ENCODE measurements around the gene FUT1. TPM values are rescaled to one million over a fixed set of nuclear protein-coding genes. Genes with fewer than 3 reads are reported as not detected.
"Not testable (repeated sequence)": the region's sequence is repeated elsewhere in the genome, so short reads cannot be mapped to it uniquely, and the experiment has no call there.

The FUT1 gene
- total RNA-seq, 1 donor from 2014 or later = 19.9 TPM

DNA sequence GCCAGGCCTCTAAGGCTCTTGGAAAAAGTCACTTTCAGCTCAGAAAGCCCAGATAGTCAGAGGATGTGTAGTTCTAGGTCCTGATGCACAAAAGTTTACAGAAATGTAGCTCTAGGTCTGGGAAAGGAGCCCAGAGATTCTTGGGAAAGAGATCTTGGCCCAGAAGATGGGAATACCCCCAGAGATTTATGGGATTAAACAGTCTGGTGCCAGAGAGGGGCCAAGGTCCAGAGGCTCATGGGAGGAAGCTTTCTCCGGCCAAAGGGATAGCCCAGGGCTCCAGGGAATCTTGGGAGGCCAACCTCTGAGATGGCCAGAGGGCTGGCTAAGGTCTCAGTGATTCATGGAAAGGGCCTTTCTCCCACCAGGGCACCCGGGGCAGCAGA, 43.2 kb upstream of the FUT1 start:
- intact Hi-C loops (cut with DNase I) = loop anchor here (5.0 kb wide), 1 partner anchor 37 kb away; no protein-coding TSS in a partner anchor
- no peak for ATAC-seq
- no peak for DNase-seq

DNA sequence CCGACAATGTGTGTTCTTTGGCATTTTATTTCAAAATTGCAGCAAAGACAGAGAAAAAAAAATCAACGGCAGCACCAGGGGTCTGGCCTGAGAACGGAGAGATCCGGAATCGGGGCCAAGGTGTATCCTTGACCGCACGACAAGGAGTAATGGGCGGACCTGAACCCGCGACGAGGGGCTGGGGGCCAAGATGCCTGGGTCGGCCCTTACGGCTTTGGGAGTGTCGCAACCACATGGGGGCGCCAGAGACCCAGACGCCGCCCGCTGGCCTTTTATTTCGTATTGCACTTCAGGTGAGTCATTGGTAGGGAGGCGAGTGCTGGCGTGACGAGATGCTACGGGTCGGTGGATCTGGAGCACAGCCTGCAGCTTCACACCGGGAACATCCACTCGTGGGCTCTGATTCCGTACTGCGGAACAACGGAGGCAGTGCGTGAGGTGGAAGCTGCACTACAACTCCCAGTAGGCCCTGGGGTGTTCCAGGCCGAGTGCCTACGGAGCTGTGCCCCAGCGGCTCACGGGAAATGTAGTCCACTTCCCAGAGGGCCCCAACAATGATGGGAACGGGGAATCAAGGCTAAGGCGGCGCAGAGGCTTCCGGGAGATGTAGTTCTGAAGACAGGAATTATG, 42.7 kb upstream of the FUT1 start:
- intact Hi-C loops (cut with DNase I) = loop anchor here (5.0 kb wide), 1 partner anchor 37 kb away; no protein-coding TSS in a partner anchor
- TF ChIP-seq, protein P1, sequence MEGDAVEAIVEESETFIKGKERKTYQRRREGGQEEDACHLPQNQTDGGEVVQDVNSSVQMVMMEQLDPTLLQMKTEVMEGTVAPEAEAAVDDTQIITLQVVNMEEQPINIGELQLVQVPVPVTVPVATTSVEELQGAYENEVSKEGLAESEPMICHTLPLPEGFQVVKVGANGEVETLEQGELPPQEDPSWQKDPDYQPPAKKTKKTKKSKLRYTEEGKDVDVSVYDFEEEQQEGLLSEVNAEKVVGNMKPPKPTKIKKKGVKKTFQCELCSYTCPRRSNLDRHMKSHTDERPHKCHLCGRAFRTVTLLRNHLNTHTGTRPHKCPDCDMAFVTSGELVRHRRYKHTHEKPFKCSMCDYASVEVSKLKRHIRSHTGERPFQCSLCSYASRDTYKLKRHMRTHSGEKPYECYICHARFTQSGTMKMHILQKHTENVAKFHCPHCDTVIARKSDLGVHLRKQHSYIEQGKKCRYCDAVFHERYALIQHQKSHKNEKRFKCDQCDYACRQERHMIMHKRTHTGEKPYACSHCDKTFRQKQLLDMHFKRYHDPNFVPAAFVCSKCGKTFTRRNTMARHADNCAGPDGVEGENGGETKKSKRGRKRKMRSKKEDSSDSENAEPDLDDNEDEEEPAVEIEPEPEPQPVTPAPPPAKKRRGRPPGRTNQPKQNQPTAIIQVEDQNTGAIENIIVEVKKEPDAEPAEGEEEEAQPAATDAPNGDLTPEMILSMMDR (IDR thresholded peaks at IDR 0.05) = peak; percentile 93
- H3K4me3 ChIP-seq = peak overlapping the region; percentile 62
- ATAC-seq = peak; percentile 99
- H3K36me3 ChIP-seq = peaks cover 11% of the 10 kb centered on the region
- peak overlapping the region; percentile 61 for H3K27ac ChIP-seq
- peak; percentile 94 for DNase-seq
- H3K4me1 ChIP-seq = peaks cover 9% of the 10 kb centered on the region
- no peaks in the 10 kb centered on the region for H3K27me3 ChIP-seq
- no peaks in the 10 kb centered on the region for H3K9me3 ChIP-seq

More for the DNA sequence above, 43.2 kb upstream of the FUT1 start:
- H3K27ac ChIP-seq = peak overlapping the region; percentile 61
- peak overlapping the region; percentile 62 for H3K4me3 ChIP-seq
- TF ChIP-seq, protein P1 (IDR thresholded peaks at IDR 0.05) = no peak
- no peaks in the 10 kb centered on the region for H3K27me3 ChIP-seq
- no peaks in the 10 kb centered on the region for H3K9me3 ChIP-seq
- H3K36me3 ChIP-seq = peaks cover 11% of the 10 kb centered on the region
- H3K4me1 ChIP-seq = peaks cover 9% of the 10 kb centered on the region

DNA sequence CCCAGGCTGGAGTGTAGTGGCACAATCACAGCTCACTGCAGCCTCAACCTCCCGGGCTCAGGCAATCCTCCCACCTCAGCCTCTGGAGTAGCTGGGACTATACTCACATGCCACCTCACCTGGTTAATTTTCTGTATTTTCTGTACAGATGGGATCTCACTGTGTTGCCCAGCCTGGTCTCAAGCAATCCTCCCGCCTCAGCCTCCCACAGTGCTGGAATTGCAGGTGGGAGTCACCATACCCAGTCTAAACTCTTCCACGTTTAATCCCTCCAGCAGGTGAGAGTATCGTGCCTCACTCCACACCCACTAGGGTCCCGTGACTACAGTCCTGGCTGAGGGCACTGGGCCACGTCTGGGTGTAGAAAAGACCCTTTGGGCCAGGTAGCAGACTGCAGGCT, 41.9 kb upstream of the FUT1 start:
- intact Hi-C loops (cut with DNase I) = no loop called here
- H3K36me3 ChIP-seq = peaks cover 3% of the 10 kb centered on the region
- DNase-seq (no peak), ATAC-seq (no peak)
- peaks cover 9% of the 10 kb centered on the region for H3K4me1 ChIP-seq
- no peak overlapping the region for H3K27ac ChIP-seq
- H3K27me3 ChIP-seq = no peaks in the 10 kb centered on the region
- H3K9me3 ChIP-seq = no peaks in the 10 kb centered on the region
- TF ChIP-seq, protein P1 (IDR thresholded peaks at IDR 0.05) = no peak
- H3K4me3 ChIP-seq = no peak overlapping the region

DNA sequence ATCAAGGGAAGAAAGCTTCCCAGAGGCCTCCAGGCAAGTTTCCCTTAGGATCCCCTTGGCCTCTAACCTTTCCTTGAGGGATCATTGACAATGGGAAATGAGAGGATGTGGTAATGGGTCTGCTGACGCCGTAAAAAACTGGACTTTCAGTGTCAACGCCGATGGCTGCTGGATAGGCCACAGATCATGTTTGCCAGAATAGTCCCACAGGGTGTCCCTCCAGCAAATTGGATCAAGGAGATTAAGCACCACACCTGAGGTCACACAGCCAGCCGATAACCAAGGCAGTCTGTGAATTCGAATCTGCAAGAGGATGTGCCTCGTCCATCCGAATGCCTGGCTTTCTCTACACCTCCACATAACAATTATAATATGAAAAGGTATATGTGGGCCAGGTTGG, 40.8 kb upstream of the FUT1 start:
- no peak for DNase-seq
- intact Hi-C loops (cut with DNase I) = no loop called here
- no peaks in the 10 kb centered on the region for H3K36me3 ChIP-seq
- H3K9me3 ChIP-seq = no peaks in the 10 kb centered on the region
- TF ChIP-seq, protein P1 (IDR thresholded peaks at IDR 0.05) = no peak
- no peak overlapping the region for H3K4me3 ChIP-seq
- no peak for ATAC-seq
- peaks cover 9% of the 10 kb centered on the region for H3K4me1 ChIP-seq
- H3K27ac ChIP-seq = no peak overlapping the region
- H3K27me3 ChIP-seq = no peaks in the 10 kb centered on the region

DNA sequence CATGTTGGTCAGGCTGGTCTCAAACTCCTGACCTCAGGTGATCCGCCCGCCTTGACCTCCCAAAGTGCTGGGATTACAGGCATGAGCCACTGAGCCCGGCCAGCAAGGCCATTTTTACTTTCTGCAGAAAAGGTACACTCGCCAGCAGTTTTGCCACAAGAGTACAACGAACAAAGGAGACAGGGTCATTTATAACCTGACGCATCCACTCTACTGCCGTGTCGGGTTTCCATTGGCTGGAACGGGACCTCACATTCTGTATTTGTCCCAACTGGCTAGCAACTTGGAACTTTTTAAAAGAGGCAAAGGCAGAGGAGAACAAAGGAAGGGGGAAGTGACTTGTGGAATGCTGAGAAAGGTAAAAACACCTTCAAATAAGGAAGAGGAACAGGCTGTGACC, 34.9 kb upstream of the FUT1 start:
- intact Hi-C loops (cut with DNase I); H3K4me3 ChIP-seq; H3K4me1 ChIP-seq; DNase-seq; H3K27me3 ChIP-seq; H3K27ac ChIP-seq; H3K36me3 ChIP-seq; H3K9me3 ChIP-seq; ATAC-seq: not testable (repeated sequence)

DNA sequence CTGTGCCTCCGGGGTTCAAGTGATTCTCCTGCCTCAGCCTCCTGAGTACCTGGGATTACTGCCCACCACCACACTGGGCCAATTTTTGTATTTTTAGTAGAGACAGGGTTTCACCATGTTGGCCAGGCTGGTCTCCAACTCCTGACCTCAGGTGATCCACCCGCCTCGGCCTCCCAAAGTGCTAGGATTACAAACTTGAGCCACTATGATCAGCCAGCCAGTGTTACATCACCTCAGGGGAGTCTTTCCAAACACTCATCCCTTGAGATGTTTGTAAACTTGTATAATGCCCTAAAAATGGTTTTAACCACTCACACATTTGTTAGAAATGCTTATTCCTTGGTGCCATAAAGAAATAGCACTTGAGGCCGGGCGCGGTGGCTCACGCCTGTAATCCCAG, 34.0 kb upstream of the FUT1 start:
- H3K4me1 ChIP-seq; H3K27ac ChIP-seq; H3K4me3 ChIP-seq; intact Hi-C loops (cut with DNase I); H3K9me3 ChIP-seq; ATAC-seq; H3K36me3 ChIP-seq; DNase-seq; H3K27me3 ChIP-seq: not testable (repeated sequence)

DNA sequence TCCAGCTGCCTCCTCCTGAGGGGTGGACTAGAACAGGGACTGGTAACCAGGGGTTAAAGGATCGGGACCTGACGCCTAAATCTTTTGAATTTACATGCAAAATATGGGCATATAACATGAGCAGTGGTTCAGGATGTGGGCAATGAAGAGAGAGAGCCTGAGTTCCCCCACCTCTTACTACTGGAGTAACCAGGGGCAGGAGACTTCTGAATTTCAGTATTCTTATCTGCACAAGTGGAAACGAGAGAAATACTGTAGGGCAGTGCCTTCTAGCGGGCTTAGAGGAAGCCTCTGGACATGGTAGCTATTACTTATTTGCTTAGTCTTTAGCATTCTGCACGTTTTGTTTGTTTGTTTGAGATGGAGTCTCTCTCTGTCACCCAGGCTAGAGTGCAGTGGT, 32.1 kb upstream of the FUT1 start:
- Histone ChIP-seq H3K4me1 (peaks cover 19% of the 10 kb centered on the region), H3K4me3 (no peak overlapping the region), H3K27me3 (no peaks in the 10 kb centered on the region), H3K27ac (no peak overlapping the region), H3K9me3 (no peaks in the 10 kb centered on the region), H3K36me3 (no peaks in the 10 kb centered on the region)
- ATAC-seq (no peak), DNase-seq (no peak)
- intact Hi-C loops (cut with DNase I) = no loop called here
- TF ChIP-seq, protein P1 (IDR thresholded peaks at IDR 0.05) = peak; percentile 20
